Fibroblast of villous mesenchyme (primary cell): ENCODE measurements around the gene HCN4. TPM values are rescaled to one million over a fixed set of nuclear protein-coding genes. Genes with fewer than 3 reads are reported as not detected.

ENCODE experiments used
- DNase-seq: peaks from one replicate; pipeline ENCODE4 v3.0.0-alpha.2; 2010; ENCODE audit warnings: low read depth
- H3K4me3 ChIP-seq: 2 replicates; pipeline ENCODE4 v1.5.1; 2011; ENCODE audit warnings: low read depth, mild to moderate bottlenecking, low read length
- total RNA-seq: library from RNA; depleted of rRNA; stranded (reverse); fragments of >200 nt; gene quantifications from 2 replicates; pipeline ENCODE4 v1.2.3, GENCODE V29; 2012
- TF ChIP-seq, protein P1 (sequence below): IDR thresholded peaks from 2 replicates; pipeline ENCODE4 v1.5.1; 2012; ENCODE audit warnings: low read depth, mild to moderate bottlenecking, low read length; ENCODE audit not compliant: insufficient read depth

HCN4 gene
- total RNA-seq, 1 donor = not detected

DNA sequence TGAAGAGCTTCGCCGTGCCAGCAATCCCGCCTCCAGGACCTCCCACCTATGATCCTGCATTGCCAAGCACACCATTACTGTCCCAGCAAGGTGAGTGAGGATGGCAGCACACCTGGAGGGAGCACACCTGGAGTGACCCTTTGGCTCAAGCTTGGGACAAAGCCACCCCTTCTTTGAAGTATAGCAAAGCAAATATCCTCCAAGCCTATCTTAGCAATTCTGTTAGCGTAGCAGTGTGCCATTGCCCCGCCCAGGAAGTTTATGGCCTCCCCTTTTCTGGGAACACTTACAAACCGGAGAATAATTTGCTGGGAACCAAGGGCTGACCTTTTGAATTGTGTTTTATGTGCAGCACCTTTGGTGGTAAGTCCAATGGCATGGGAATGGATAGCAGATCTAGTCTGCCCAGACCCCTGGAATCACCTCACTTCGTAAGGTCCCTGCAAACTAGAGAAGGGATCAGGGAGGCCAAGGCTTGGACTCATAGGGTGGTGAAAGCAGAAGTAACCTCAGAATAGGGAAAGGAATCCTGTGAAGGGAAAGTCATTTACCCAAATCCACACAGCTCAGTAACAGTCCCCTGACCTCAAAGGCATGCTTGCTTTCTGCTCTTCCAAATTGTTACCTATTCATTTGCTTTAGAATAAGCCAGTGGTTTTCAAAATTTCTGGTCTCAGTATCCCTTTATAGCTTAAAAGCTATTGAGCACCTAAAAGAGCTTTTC lies 70.1 kb downstream of the HCN4 start:
- DNase-seq = no peak
- TF ChIP-seq, protein P1, sequence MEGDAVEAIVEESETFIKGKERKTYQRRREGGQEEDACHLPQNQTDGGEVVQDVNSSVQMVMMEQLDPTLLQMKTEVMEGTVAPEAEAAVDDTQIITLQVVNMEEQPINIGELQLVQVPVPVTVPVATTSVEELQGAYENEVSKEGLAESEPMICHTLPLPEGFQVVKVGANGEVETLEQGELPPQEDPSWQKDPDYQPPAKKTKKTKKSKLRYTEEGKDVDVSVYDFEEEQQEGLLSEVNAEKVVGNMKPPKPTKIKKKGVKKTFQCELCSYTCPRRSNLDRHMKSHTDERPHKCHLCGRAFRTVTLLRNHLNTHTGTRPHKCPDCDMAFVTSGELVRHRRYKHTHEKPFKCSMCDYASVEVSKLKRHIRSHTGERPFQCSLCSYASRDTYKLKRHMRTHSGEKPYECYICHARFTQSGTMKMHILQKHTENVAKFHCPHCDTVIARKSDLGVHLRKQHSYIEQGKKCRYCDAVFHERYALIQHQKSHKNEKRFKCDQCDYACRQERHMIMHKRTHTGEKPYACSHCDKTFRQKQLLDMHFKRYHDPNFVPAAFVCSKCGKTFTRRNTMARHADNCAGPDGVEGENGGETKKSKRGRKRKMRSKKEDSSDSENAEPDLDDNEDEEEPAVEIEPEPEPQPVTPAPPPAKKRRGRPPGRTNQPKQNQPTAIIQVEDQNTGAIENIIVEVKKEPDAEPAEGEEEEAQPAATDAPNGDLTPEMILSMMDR = no peak
- H3K4me3 ChIP-seq = no peak overlapping the region

DNA sequence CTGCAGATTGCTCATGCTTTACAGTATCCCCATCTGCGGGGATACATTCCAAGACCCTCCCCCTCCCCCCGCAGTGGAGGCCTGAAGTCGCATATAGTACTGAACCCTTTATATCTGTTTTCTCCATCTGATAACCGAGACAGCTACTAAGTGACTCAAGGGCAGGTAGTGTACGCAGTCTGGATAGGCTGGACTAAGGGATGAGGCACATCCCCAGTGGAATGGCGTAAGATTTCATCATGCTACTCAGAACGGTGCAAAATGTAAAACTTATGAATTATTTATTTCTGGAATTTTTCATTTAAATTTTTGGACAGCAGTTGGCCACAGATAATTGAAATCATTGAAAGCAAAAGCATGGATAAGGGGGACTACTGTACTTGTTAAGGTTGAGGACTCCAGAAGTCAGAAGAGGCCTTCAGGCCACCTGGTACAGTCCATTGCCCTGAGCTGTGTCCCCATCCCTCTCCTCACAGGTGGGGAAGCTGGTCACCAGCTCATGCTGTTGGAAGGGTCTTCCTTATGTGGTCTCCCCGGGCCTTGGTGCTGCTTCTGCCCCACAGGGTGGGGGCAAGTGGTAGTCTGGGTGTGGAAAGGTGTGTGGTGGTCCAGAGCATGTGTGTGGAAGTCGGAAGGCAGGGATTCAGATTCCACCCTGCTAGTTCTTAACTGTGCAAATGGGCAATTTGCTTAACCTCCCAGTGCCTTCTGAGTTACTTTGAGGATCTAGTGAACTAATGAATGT lies 72.0 kb downstream of the HCN4 start:
- TF ChIP-seq, protein P1 = no peak
- no peak for DNase-seq
- H3K4me3 ChIP-seq = no peak overlapping the region

DNA sequence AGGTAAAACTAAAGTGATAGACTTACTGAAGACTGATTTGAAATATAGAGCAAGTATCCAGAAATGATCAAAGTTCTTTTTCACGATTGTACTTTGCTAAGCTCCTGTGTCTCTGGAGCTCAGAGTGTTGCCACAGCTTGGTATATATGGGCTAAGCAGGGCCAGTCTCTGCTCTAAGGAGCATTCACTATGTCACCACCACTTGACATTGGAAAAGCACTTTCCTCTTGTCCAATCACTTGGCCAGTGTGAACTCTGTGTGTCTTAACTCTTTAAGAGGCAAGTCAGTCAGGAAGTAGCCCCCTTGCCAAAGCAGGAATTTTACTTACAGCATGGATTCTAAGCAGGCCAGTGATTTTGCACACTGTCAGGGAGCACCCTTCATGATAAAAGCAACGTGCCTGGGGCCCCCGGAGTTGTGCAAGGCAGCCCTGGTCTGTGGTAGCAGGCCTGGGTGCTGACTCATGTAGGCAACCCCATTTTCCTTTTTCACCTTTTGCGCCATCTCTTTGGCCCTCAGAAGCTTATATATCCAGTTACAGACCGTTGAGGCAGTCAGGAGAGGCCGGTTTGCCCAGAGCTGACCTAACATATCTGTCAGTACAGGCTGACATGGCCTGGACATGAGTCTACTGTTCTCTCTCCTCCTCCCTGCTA lies 73.0 kb downstream of the HCN4 start:
- no peak overlapping the region for H3K4me3 ChIP-seq
- DNase-seq = peak; percentile 53
- TF ChIP-seq, protein P1 = no peak

DNA sequence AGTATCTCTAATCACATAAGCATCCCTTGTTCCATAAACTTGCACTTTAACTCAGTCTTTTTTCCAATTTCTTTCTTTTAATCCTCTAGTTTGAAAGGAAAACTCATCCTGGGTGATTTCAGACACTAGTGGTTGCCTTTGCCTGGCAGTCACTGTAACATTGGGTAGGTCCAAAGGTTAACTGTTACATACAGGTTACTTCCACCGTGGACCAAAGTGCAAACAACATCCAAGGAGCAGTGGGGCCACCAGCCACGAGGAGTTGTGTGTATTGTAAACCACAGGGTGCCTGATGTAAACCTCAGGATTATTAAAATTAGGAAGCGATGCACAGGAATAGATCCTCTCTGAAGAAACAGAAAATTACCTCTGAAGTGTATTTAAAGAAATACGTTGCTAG lies 75.0 kb downstream of the HCN4 start:
- TF ChIP-seq, protein P1 = no peak
- no peak for DNase-seq
- H3K4me3 ChIP-seq = no peak overlapping the region

DNA sequence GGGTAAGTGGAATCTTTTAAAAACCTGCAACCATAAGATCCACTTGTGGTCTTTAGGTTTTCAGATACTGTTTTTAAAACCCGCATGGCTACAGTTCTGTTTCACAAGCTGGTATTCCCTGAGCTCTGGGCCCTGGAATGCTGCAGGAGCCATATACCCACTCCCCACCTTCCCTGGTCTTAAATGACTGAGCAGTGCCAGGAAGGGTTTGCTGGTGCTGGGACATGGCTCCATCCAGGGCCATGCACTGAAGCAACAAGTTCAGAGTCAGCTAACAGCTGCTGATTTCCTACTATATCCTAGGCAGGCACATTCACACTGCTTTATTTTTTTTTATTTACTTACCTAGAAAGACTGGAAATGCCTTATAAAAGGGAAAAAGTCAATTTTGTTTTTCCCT lies 77.3 kb downstream of the HCN4 start:
- TF ChIP-seq, protein P1 = no peak
- DNase-seq = no peak

DNA sequence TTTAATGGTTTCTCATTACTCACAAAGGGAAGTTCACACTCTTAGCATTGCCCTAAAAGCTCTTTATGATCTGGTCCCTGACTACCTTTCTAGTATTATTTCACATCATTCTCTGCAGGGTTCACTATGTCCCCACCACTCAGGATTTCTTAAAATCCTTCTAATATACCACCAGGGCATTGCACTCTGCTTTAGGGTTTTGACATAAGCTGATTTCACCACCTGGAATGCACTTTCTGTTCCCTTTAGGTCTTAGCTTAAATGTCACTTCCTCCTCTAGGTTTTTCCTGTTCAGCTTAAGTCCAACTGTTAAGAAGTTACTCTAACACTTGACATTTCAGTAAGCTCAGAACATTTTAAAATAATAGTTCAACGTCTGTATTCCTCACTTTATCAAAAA lies 81.7 kb downstream of the HCN4 start:
- TF ChIP-seq, protein P1 = no peak
- no peak for DNase-seq
- no peak overlapping the region for H3K4me3 ChIP-seq

More for the DNA sequence above, 77.3 kb downstream of the HCN4 start:
- no peak overlapping the region for H3K4me3 ChIP-seq
